Liver (tissue), 9 donors: ENCODE measurements around the gene UBASH3B. TPM values are rescaled to one million over a fixed set of nuclear protein-coding genes. Genes with fewer than 3 reads are reported as not detected.

Experiments used
- DNase-seq: peaks from one replicate; pipeline ENCODE4 v3.0.0-alpha.2; 2017; ENCODE audit warnings: low spot score
- H3K27ac ChIP-seq, 2 donors: one replicate each; pipeline ENCODE4 v1.7.0; 2013; ENCODE audit warnings: inconsistent platforms in 2 of 2, low read length in 2 of 2, control low read depth in 1 of 2, low read depth in 1 of 2, mild to moderate bottlenecking in 1 of 2
- H3K27me3 ChIP-seq, 4 donors: one replicate each; pipeline versions ENCODE4 v1.6.1 to v1.7.0; 2013; ENCODE audit warnings: low read length in 3 of 4, inconsistent platforms in 1 of 4, mild to moderate bottlenecking in 1 of 4, moderate library complexity in 1 of 4; ENCODE audit not compliant: control insufficient read depth in 4 of 4, insufficient read depth in 4 of 4
- H3K36me3 ChIP-seq, 4 donors: one replicate each; pipeline versions ENCODE4 v1.6.1 to v1.7.0; 2013; ENCODE audit warnings: low read length in 3 of 4, mild to moderate bottlenecking in 3 of 4, low read depth in 1 of 4, moderate library complexity in 1 of 4; ENCODE audit not compliant: control insufficient read depth in 4 of 4, insufficient read depth in 3 of 4
- H3K4me1 ChIP-seq, 4 donors: one replicate each; pipeline versions ENCODE4 v1.6.1 to v1.7.0; 2013; ENCODE audit warnings: low read length in 3 of 4, mild to moderate bottlenecking in 3 of 4, moderate library complexity in 1 of 4; ENCODE audit not compliant: control insufficient read depth in 4 of 4, insufficient read depth in 4 of 4
- H3K4me3 ChIP-seq, 3 donors: one replicate each; pipeline versions ENCODE4 v1.6.1 to v1.7.0; 2013; ENCODE audit warnings: low read length in 3 of 3, control low read depth in 1 of 3, low read depth in 1 of 3, mild to moderate bottlenecking in 1 of 3
- H3K9ac ChIP-seq, 2 donors: one replicate each; pipeline ENCODE4 v1.7.0; 2013; ENCODE audit warnings: low read length in 2 of 2, mild to moderate bottlenecking in 2 of 2, moderate library complexity in 2 of 2, control low read depth in 1 of 2, low read depth in 1 of 2
- H3K9me3 ChIP-seq, 4 donors: one replicate each; pipeline versions ENCODE4 v1.6.1 to v1.7.0; 2013; ENCODE audit warnings: low read length in 3 of 4; ENCODE audit not compliant: control insufficient read depth in 4 of 4
- ATF3 ChIP-seq: IDR thresholded peaks from 2 replicates; pipeline ENCODE4 v1.6.1; 2016; ENCODE audit warnings: antibody characterized with exemption
- CTCF ChIP-seq: fragments of 150-350 bp; IDR thresholded peaks from 2 replicates; pipeline ENCODE4 v1.5.1; 2017; ENCODE audit warnings: improper control_type of control experiment, low read depth, low read length; ENCODE audit not compliant: missing input control
- EGR1 ChIP-seq, 2 donors: IDR thresholded peaks; 2 replicates each; pipeline ENCODE4 v1.6.1; 2016 to 2018; ENCODE audit warnings: antibody characterized with exemption in 2 of 2, low read depth in 2 of 2
- FOXA1 ChIP-seq: IDR thresholded peaks from 2 replicates; pipeline ENCODE4 v1.6.1; 2016; ENCODE audit warnings: antibody characterized with exemption
- FOXA2 ChIP-seq: IDR thresholded peaks from 2 replicates; pipeline ENCODE4 v1.6.1; 2016; ENCODE audit warnings: antibody characterized with exemption
- GABPA ChIP-seq, 2 donors: IDR thresholded peaks in 1 of 2; conservative IDR thresholded peaks in 1 of 2; 2 replicates each; pipeline ENCODE4 v1.6.1; 2016; ENCODE audit warnings: antibody characterized with exemption in 2 of 2, mild to moderate bottlenecking in 1 of 2, moderate library complexity in 1 of 2
- HNF4A ChIP-seq, 2 donors: conservative IDR thresholded peaks; 2 replicates each; pipeline ENCODE4 v1.6.1; 2016; ENCODE audit warnings: antibody characterized with exemption in 2 of 2, mild to moderate bottlenecking in 2 of 2
- HNF4G ChIP-seq: IDR thresholded peaks from 2 replicates; pipeline ENCODE4 v1.6.1; 2016; ENCODE audit warnings: antibody characterized with exemption
- JUND ChIP-seq, 2 donors: IDR thresholded peaks; 2 replicates each; pipeline ENCODE4 v1.6.1; 2016; ENCODE audit warnings: antibody characterized with exemption in 2 of 2
- MAX ChIP-seq: IDR thresholded peaks from 2 replicates; pipeline ENCODE4 v1.6.1; 2016; ENCODE audit warnings: antibody characterized with exemption
- NR2F2 ChIP-seq: IDR thresholded peaks from 2 replicates; pipeline ENCODE4 v1.6.1; 2016; ENCODE audit warnings: antibody characterized with exemption
- RAD21 ChIP-seq, 2 donors: IDR thresholded peaks; 2 replicates each; pipeline ENCODE4 v1.6.1; 2016; ENCODE audit warnings: antibody characterized with exemption in 2 of 2, mild to moderate bottlenecking in 2 of 2
- REST ChIP-seq: IDR thresholded peaks from 2 replicates; pipeline ENCODE4 v1.6.1; 2016; ENCODE audit warnings: antibody characterized with exemption, mild to moderate bottlenecking
- RXRA ChIP-seq, 2 donors: IDR thresholded peaks; 2 replicates each; pipeline ENCODE4 v1.6.1; 2017 to 2018; ENCODE audit warnings: antibody characterized with exemption in 2 of 2, mild to moderate bottlenecking in 1 of 2
- SP1 ChIP-seq: IDR thresholded peaks from 2 replicates; pipeline ENCODE4 v1.6.1; 2018; ENCODE audit warnings: antibody characterized with exemption, mild to moderate bottlenecking
- TAF1 ChIP-seq: conservative IDR thresholded peaks from 2 replicates; pipeline ENCODE4 v1.6.1; 2016; ENCODE audit warnings: antibody characterized with exemption, mild to moderate bottlenecking
- YY1 ChIP-seq: IDR thresholded peaks from 2 replicates; pipeline ENCODE4 v1.6.1; 2016; ENCODE audit warnings: antibody characterized with exemption, mild to moderate bottlenecking
- ZBTB33 ChIP-seq: IDR thresholded peaks from 2 replicates; pipeline ENCODE4 v1.6.1; 2016; ENCODE audit warnings: antibody characterized with exemption
- WGBS: extraction: QIAGEN DNeasy Blood & Tissue Kit; methylation state at CpG from one replicate; pipeline ENCODE4 v1.1.7; 2013; 5-methylcytosine and 5-hydroxymethylcytosine counted together
- polyA plus RNA-seq, 2 donors: library from polyadenylated mRNA; stranded (reverse) in 1 of 2; unstranded in 1 of 2; fragments of 200-250 nt in 1 of 2; fragments of >200 nt in 1 of 2; fragmentation: Nextera tagmentation in 1 of 2; extraction: Ambion mirVana in 1 of 2; gene quantifications; one replicate each; pipeline versions ENCODE4 v1.2.1 to v1.2.3, GENCODE V29; 2013 to 2015
- total RNA-seq, 2 donors: library from RNA; depleted of rRNA; stranded (reverse); fragments of >200 nt; gene quantifications; one replicate each; pipeline ENCODE4 v1.2.3, GENCODE V29; 2014
- donor health status: healthy.
- donor health status: healthy.
- donor health status: healthy.
- donor health status: healthy.
- donor health status: healthy.

Gene UBASH3B
- total and polyA plus RNA-seq, 4 donors: 0.48 to 5.5 (median 2.5) TPM

- H3K4me3 ChIP-seq: no peak overlapping the region
- no peak for DNase-seq
- no peaks in the 10 kb centered on the region for H3K36me3 ChIP-seq
- H3K27me3 ChIP-seq: no peaks in the 10 kb centered on the region
- 89% methylated on average over 3 of the region's 3 CpGs for WGBS
- no peaks in the 10 kb centered on the region for H3K4me1 ChIP-seq
- no peak for TF ChIP-seq CTCF
- no peak for TF ChIP-seq HNF4A (conservative IDR thresholded peaks at IDR 0.05)
- no peak for TF ChIP-seq EGR1 (IDR thresholded peaks at IDR 0.05; ENCODE audit: low read depth in 2 of 2)
- TF ChIP-seq YY1: no peak
- TF ChIP-seq MAX: no peak
- no peak for TF ChIP-seq NR2F2
- no peak for TF ChIP-seq TAF1
- TF ChIP-seq JUND (IDR thresholded peaks at IDR 0.05): no peak
- TF ChIP-seq ZBTB33: no peak
- no peak for TF ChIP-seq RAD21 (IDR thresholded peaks at IDR 0.05)
- no peak for TF ChIP-seq ATF3
- no peak for TF ChIP-seq FOXA1
- TF ChIP-seq FOXA2: no peak
- no peak for TF ChIP-seq HNF4G
- TF ChIP-seq SP1: no peak
- TF ChIP-seq GABPA (IDR thresholded peaks at IDR 0.05 in 1 of 2, conservative IDR thresholded peaks at IDR 0.05 in 1 of 2): no peak
- TF ChIP-seq REST: no peak
- no peak for TF ChIP-seq RXRA (IDR thresholded peaks at IDR 0.05)
- H3K9me3 ChIP-seq: no peaks in the 10 kb centered on the region
- H3K9ac ChIP-seq: no peak overlapping the region
- no peak overlapping the region for H3K27ac ChIP-seq
Observed at GRCh38 chr11:122698392-122698791, 42.9 kb downstream of the UBASH3B start.

GRCh38 chr11:122700666-122701065 is 45.1 kb downstream of the UBASH3B start:
- H3K4me3 ChIP-seq: no peak overlapping the region
- no peaks in the 10 kb centered on the region for H3K27me3 ChIP-seq
- H3K4me1 ChIP-seq: no peaks in the 10 kb centered on the region
- H3K9me3 ChIP-seq: no peaks in the 10 kb centered on the region
- no peak for DNase-seq
- H3K36me3 ChIP-seq: no peaks in the 10 kb centered on the region
- H3K9ac ChIP-seq: no peak overlapping the region
- 92% methylated on average over 3 of the region's 3 CpGs for WGBS
- H3K27ac ChIP-seq: no peak overlapping the region
- no peak for TF ChIP-seq SP1
- TF ChIP-seq JUND (IDR thresholded peaks at IDR 0.05): no peak
- TF ChIP-seq HNF4A (conservative IDR thresholded peaks at IDR 0.05): no peak
- no peak for TF ChIP-seq REST
- TF ChIP-seq MAX: no peak
- TF ChIP-seq RAD21 (IDR thresholded peaks at IDR 0.05): no peak
- TF ChIP-seq CTCF: no peak
- no peak for TF ChIP-seq NR2F2
